ENCODE results near the gene SNRPB.

The SNRPB gene

GRCh38 chr20:2459981-2460751, 10.4 kb downstream of the SNRPB start:
- Histone ChIP-seq H4K91ac (ENCODE audit: low read length) (no peak overlapping the region), H4K8ac (ENCODE audit: low read length) (no peak overlapping the region), H3K4me3 (ENCODE audit: insufficient read depth in 1 of 2, low read depth in 1 of 2, low read length in 2 of 2) (no peak overlapping the region), H2AK5ac (ENCODE audit: low read length, severe bottlenecking) (no peak overlapping the region), H3K4me1 (ENCODE audit: control insufficient read depth, insufficient read depth, low read depth, low read length) (no peaks in the 10 kb centered on the region), H3K36me3 (ENCODE audit: control insufficient read depth in 1 of 2, insufficient read depth in 2 of 2, low read depth in 1 of 2, low read length in 2 of 2) (peaks cover 28 to 76% of the 10 kb centered on the region in 2 experiments), H2BK5ac (ENCODE audit: low read depth, low read length, poor library complexity, severe bottlenecking) (no peak overlapping the region), H3K27ac (ENCODE audit: low read length, poor library complexity, severe bottlenecking) (no peak overlapping the region), H3K4me2 (ENCODE audit: low read length, poor library complexity, severe bottlenecking) (no peak overlapping the region), H3K9me3 (ENCODE audit: control insufficient read depth, low read length) (no peaks in the 10 kb centered on the region), H3K23ac (ENCODE audit: low read length in 2 of 2) (no peak overlapping the region), H3K14ac (ENCODE audit: low read length in 2 of 2) (no peak overlapping the region), H2BK15ac (ENCODE audit: low read depth, poor library complexity, severe bottlenecking) (no peak overlapping the region), H3K27me3 (ENCODE audit: control insufficient read depth in 1 of 2, insufficient read depth in 1 of 2, low read length in 2 of 2) (no peaks in the 10 kb centered on the region), H2BK12ac (ENCODE audit: low read length in 2 of 2) (no peak overlapping the region), H3K79me1 (replicated peaks; ENCODE audit: low read length, poor library complexity, severe bottlenecking) (peaks cover 22% of the 10 kb centered on the region), H2AFZ (ENCODE audit: low read depth, low read length) (no peak overlapping the region), H3K18ac (ENCODE audit: low read depth in 1 of 2, low read length in 2 of 2) (no peak overlapping the region), H3K9ac (ENCODE audit: low read length) (no peak overlapping the region), H3K4ac (ENCODE audit: low read depth in 1 of 2, low read length in 2 of 2) (no peak overlapping the region), H2BK120ac (ENCODE audit: low read depth, low read length) (no peak overlapping the region)
- WGBS, result no CpG with 5 or more reads among the region's 1 CpG
- no peak for DNase-seq

DNA sequence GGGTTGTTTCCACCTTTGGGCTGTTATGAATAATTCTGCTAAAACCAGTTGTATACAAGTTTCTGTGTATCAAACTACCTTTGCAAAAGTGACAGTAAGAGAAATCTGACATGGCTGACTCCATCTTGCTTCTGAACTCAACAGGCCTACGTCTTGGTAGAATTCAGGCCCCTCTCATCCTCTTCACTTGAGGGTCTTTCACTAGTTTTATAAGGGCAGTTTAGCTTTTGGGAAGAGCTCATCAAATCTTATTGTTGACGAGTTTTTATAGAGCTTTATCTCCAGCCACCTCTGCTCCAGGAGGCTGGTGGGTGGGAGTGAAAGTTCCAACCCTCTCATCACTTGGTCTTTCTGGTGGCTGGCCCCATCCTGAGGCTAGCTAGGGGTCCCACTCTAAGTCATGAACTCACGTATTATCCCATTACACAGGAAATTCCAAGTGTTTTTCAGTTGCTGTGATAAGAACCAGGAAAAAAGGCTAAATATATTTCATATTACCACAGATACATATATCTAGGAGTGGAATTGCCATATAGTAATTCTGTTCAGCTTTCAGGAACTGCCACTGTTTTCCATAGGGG, 11.6 kb downstream of the SNRPB start:
- 100% methylated on average over 1 of the region's 3 CpGs for WGBS
- H3K23ac ChIP-seq (ENCODE audit: low read length in 2 of 2), result no peak overlapping the region
- H3K36me3 ChIP-seq (ENCODE audit: control insufficient read depth in 1 of 2, insufficient read depth in 2 of 2, low read depth in 1 of 2, low read length in 2 of 2), result peaks cover 28 to 65% of the 10 kb centered on the region in 2 experiments
- H3K4ac ChIP-seq (ENCODE audit: low read depth in 1 of 2, low read length in 2 of 2), result no peak overlapping the region
- no peaks in the 10 kb centered on the region for H3K27me3 ChIP-seq (ENCODE audit: control insufficient read depth in 1 of 2, insufficient read depth in 1 of 2, low read length in 2 of 2)
- peaks cover 1% of the 10 kb centered on the region for H3K4me1 ChIP-seq (ENCODE audit: control insufficient read depth, insufficient read depth, low read depth, low read length)
- no peak overlapping the region for H3K4me2 ChIP-seq (ENCODE audit: low read length, poor library complexity, severe bottlenecking)
- DNase-seq, result no peak
- H3K79me1 ChIP-seq (replicated peaks; ENCODE audit: low read length, poor library complexity, severe bottlenecking), result peaks cover 19% of the 10 kb centered on the region
- H4K8ac ChIP-seq (ENCODE audit: low read length), result no peak overlapping the region
- no peak overlapping the region for H2BK5ac ChIP-seq (ENCODE audit: low read depth, low read length, poor library complexity, severe bottlenecking)
- no peak overlapping the region for H3K9ac ChIP-seq (ENCODE audit: low read length)
- H2AFZ ChIP-seq (ENCODE audit: low read depth, low read length), result no peak overlapping the region
- no peak overlapping the region for H2BK120ac ChIP-seq (ENCODE audit: low read depth, low read length)
- H3K18ac ChIP-seq (ENCODE audit: low read depth in 1 of 2, low read length in 2 of 2), result no peak overlapping the region
- no peak overlapping the region for H3K27ac ChIP-seq (ENCODE audit: low read length, poor library complexity, severe bottlenecking)
- no peak overlapping the region for H2AK5ac ChIP-seq (ENCODE audit: low read length, severe bottlenecking)
- no peak overlapping the region for H2BK12ac ChIP-seq (ENCODE audit: low read length in 2 of 2)
- no peak overlapping the region for H3K4me3 ChIP-seq (ENCODE audit: insufficient read depth in 1 of 2, low read depth in 1 of 2, low read length in 2 of 2)
- no peaks in the 10 kb centered on the region for H3K9me3 ChIP-seq (ENCODE audit: control insufficient read depth, low read length)
- H3K14ac ChIP-seq (ENCODE audit: low read length in 2 of 2), result no peak overlapping the region
- H2BK15ac ChIP-seq (ENCODE audit: low read depth, poor library complexity, severe bottlenecking), result no peak overlapping the region
- no peak overlapping the region for H4K91ac ChIP-seq (ENCODE audit: low read length)

- H3K27me3 ChIP-seq (ENCODE audit: control insufficient read depth in 1 of 2, insufficient read depth in 1 of 2, low read length in 2 of 2), result no peaks in the 10 kb centered on the region
- no peak overlapping the region for H2BK5ac ChIP-seq (ENCODE audit: low read depth, low read length, poor library complexity, severe bottlenecking)
- no peak overlapping the region for H4K91ac ChIP-seq (ENCODE audit: low read length)
- no peak overlapping the region for H4K8ac ChIP-seq (ENCODE audit: low read length)
- no peak overlapping the region for H3K4ac ChIP-seq (ENCODE audit: low read depth in 1 of 2, low read length in 2 of 2)
- no peak overlapping the region for H3K4me2 ChIP-seq (ENCODE audit: low read length, poor library complexity, severe bottlenecking)
- H2AFZ ChIP-seq (ENCODE audit: low read depth, low read length), result no peak overlapping the region
- H2BK120ac ChIP-seq (ENCODE audit: low read depth, low read length), result no peak overlapping the region
- no peaks in the 10 kb centered on the region for H3K9me3 ChIP-seq (ENCODE audit: control insufficient read depth, low read length)
- peaks cover 1% of the 10 kb centered on the region for H3K4me1 ChIP-seq (ENCODE audit: control insufficient read depth, insufficient read depth, low read depth, low read length)
- H2BK15ac ChIP-seq (ENCODE audit: low read depth, poor library complexity, severe bottlenecking), result no peak overlapping the region
- peaks cover 7 to 34% of the 10 kb centered on the region in 2 experiments for H3K36me3 ChIP-seq (ENCODE audit: control insufficient read depth in 1 of 2, insufficient read depth in 2 of 2, low read depth in 1 of 2, low read length in 2 of 2)
- H2BK12ac ChIP-seq (ENCODE audit: low read length in 2 of 2), result no peak overlapping the region
- no peak overlapping the region for H2AK5ac ChIP-seq (ENCODE audit: low read length, severe bottlenecking)
- no peaks in the 10 kb centered on the region for H3K79me1 ChIP-seq (replicated peaks; ENCODE audit: low read length, poor library complexity, severe bottlenecking)
- no peak overlapping the region for H3K4me3 ChIP-seq (ENCODE audit: insufficient read depth in 1 of 2, low read depth in 1 of 2, low read length in 2 of 2)
- DNase-seq, result no peak
- H3K18ac ChIP-seq (ENCODE audit: low read depth in 1 of 2, low read length in 2 of 2), result no peak overlapping the region
- H3K9ac ChIP-seq (ENCODE audit: low read length), result peak overlapping the region; percentile 44
- H3K14ac ChIP-seq (ENCODE audit: low read length in 2 of 2), result no peak overlapping the region
- WGBS, result 100% methylated on average over 1 of the region's 2 CpGs
- no peak overlapping the region for H3K27ac ChIP-seq (ENCODE audit: low read length, poor library complexity, severe bottlenecking)
- H3K23ac ChIP-seq (ENCODE audit: low read length in 2 of 2), result no peak overlapping the region
Observed at GRCh38 chr20:2455771-2456497, 14.7 kb downstream of the SNRPB start.

DNA sequence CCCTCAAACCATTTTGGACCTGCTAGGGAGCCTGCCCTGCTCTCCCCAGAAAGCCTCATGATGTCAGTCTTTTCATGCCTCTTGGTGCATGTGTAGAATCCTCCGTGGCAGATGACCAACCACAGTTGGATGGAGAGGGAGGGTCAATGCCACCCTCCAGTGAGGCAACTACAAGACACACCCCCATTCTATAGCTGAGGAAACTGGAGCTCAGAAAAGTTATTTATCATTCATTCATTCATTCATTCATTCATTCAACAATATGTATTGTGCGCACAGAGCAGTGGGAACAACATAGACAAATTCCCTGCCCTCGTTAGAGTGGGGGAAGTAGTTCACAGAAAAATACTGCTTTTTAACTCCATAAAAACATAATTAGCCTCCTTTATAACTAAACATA, 16.8 kb downstream of the SNRPB start:
- Histone ChIP-seq H3K36me3 (ENCODE audit: control insufficient read depth in 1 of 2, insufficient read depth in 2 of 2, low read depth in 1 of 2, low read length in 2 of 2) (peaks cover 4 to 12% of the 10 kb centered on the region in 2 experiments), H3K18ac (ENCODE audit: low read depth in 1 of 2, low read length in 2 of 2) (no peak overlapping the region), H3K14ac (ENCODE audit: low read length in 2 of 2) (no peak overlapping the region), H2AK5ac (ENCODE audit: low read length, severe bottlenecking) (no peak overlapping the region), H3K9ac (ENCODE audit: low read length) (no peak overlapping the region), H4K8ac (ENCODE audit: low read length) (no peak overlapping the region), H3K23ac (ENCODE audit: low read length in 2 of 2) (no peak overlapping the region), H3K79me1 (replicated peaks; ENCODE audit: low read length, poor library complexity, severe bottlenecking) (no peaks in the 10 kb centered on the region), H2BK15ac (ENCODE audit: low read depth, poor library complexity, severe bottlenecking) (no peak overlapping the region), H3K27me3 (ENCODE audit: control insufficient read depth in 1 of 2, insufficient read depth in 1 of 2, low read length in 2 of 2) (no peaks in the 10 kb centered on the region), H2BK12ac (ENCODE audit: low read length in 2 of 2) (no peak overlapping the region), H3K4me2 (ENCODE audit: low read length, poor library complexity, severe bottlenecking) (no peak overlapping the region), H3K4me3 (ENCODE audit: insufficient read depth in 1 of 2, low read depth in 1 of 2, low read length in 2 of 2) (no peak overlapping the region), H3K4me1 (ENCODE audit: control insufficient read depth, insufficient read depth, low read depth, low read length) (peaks cover 1% of the 10 kb centered on the region), H4K91ac (ENCODE audit: low read length) (no peak overlapping the region), H3K4ac (ENCODE audit: low read depth in 1 of 2, low read length in 2 of 2) (no peak overlapping the region), H3K9me3 (ENCODE audit: control insufficient read depth, low read length) (no peaks in the 10 kb centered on the region), H2AFZ (ENCODE audit: low read depth, low read length) (no peak overlapping the region), H3K27ac (ENCODE audit: low read length, poor library complexity, severe bottlenecking) (no peak overlapping the region), H2BK5ac (ENCODE audit: low read depth, low read length, poor library complexity, severe bottlenecking) (no peak overlapping the region), H2BK120ac (ENCODE audit: low read depth, low read length) (no peak overlapping the region)
- 98% methylated on average over 3 of the region's 3 CpGs for WGBS
- no peak for DNase-seq

All from mesenchymal stem cell (in vitro differentiated cells and primary cell).